HL-60 (cell line): Measurements from ENCODE around the gene MCL1.
"Not testable (repeated sequence)": the region's sequence is repeated elsewhere in the genome, so short reads cannot be mapped to it uniquely, and the experiment has no call there.

Experiments
- DNase-seq, 2 experiments: peaks; one replicate each; pipeline ENCODE4 v3.0.0-alpha.2; 2010 to 2020; ENCODE audit warnings: low read depth in 1 of 2, low spot score in 1 of 2
- H3K27ac ChIP-seq: fragments of 250-450 bp; sonication (Bioruptor Pico); replicated peaks from 2 replicates; pipeline ENCODE4 v1.5.1; 2020; ENCODE audit warnings: mild to moderate bottlenecking, moderate library complexity
- H3K27me3 ChIP-seq: fragments of 250-450 bp; sonication (Bioruptor Pico); 2 replicates; pipeline ENCODE4 v1.5.1; 2021; ENCODE audit warnings: mild to moderate bottlenecking, moderate library complexity; ENCODE audit not compliant: insufficient read depth, poor library complexity, severe bottlenecking
- H3K4me3 ChIP-seq: replicated peaks from 2 replicates; pipeline ENCODE4 v1.5.1; 2011; ENCODE audit warnings: mild to moderate bottlenecking, control low read depth, low read length; ENCODE audit not compliant: insufficient read depth
- GABPA ChIP-seq: IDR thresholded peaks from 2 replicates; pipeline ENCODE4 v1.6.1; 2012; ENCODE audit warnings: low read depth
- POLR2AphosphoS5 ChIP-seq: IDR thresholded peaks from 2 replicates; pipeline ENCODE4 v1.6.1; 2012; ENCODE audit warnings: low read depth
- SPI1 ChIP-seq: IDR thresholded peaks from 2 replicates; pipeline ENCODE4 v1.6.1; 2012; ENCODE audit warnings: low read depth, mild to moderate bottlenecking, borderline replicate concordance
- TF ChIP-seq, protein P1 (sequence below): IDR thresholded peaks from 2 replicates; pipeline ENCODE4 v1.6.1; 2012; ENCODE audit warnings: low read depth; ENCODE audit not compliant: insufficient replicate concordance
- TF ChIP-seq, protein P2 (sequence below): IDR thresholded peaks from one replicate; pipeline ENCODE4 v1.5.1; 2011; ENCODE audit warnings: low read length, control low read depth, inconsistent platforms; ENCODE audit not compliant: insufficient read depth

MCL1 gene

GRCh38 chr1:150609732-150610131 is 30.3 kb upstream of the MCL1 start:
- H3K4me3 ChIP-seq: no peak overlapping the region
- DNase-seq: no peak
- TF ChIP-seq SPI1: no peak
- no peak for TF ChIP-seq GABPA
- no peak for TF ChIP-seq POLR2AphosphoS5
- TF ChIP-seq, protein P1, sequence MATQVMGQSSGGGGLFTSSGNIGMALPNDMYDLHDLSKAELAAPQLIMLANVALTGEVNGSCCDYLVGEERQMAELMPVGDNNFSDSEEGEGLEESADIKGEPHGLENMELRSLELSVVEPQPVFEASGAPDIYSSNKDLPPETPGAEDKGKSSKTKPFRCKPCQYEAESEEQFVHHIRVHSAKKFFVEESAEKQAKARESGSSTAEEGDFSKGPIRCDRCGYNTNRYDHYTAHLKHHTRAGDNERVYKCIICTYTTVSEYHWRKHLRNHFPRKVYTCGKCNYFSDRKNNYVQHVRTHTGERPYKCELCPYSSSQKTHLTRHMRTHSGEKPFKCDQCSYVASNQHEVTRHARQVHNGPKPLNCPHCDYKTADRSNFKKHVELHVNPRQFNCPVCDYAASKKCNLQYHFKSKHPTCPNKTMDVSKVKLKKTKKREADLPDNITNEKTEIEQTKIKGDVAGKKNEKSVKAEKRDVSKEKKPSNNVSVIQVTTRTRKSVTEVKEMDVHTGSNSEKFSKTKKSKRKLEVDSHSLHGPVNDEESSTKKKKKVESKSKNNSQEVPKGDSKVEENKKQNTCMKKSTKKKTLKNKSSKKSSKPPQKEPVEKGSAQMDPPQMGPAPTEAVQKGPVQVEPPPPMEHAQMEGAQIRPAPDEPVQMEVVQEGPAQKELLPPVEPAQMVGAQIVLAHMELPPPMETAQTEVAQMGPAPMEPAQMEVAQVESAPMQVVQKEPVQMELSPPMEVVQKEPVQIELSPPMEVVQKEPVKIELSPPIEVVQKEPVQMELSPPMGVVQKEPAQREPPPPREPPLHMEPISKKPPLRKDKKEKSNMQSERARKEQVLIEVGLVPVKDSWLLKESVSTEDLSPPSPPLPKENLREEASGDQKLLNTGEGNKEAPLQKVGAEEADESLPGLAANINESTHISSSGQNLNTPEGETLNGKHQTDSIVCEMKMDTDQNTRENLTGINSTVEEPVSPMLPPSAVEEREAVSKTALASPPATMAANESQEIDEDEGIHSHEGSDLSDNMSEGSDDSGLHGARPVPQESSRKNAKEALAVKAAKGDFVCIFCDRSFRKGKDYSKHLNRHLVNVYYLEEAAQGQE: no peak
- TF ChIP-seq, protein P2, sequence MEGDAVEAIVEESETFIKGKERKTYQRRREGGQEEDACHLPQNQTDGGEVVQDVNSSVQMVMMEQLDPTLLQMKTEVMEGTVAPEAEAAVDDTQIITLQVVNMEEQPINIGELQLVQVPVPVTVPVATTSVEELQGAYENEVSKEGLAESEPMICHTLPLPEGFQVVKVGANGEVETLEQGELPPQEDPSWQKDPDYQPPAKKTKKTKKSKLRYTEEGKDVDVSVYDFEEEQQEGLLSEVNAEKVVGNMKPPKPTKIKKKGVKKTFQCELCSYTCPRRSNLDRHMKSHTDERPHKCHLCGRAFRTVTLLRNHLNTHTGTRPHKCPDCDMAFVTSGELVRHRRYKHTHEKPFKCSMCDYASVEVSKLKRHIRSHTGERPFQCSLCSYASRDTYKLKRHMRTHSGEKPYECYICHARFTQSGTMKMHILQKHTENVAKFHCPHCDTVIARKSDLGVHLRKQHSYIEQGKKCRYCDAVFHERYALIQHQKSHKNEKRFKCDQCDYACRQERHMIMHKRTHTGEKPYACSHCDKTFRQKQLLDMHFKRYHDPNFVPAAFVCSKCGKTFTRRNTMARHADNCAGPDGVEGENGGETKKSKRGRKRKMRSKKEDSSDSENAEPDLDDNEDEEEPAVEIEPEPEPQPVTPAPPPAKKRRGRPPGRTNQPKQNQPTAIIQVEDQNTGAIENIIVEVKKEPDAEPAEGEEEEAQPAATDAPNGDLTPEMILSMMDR: no peak
- H3K27ac ChIP-seq: peak overlapping the region; percentile 95
- H3K27me3 ChIP-seq: no peaks in the 10 kb centered on the region

DNA sequence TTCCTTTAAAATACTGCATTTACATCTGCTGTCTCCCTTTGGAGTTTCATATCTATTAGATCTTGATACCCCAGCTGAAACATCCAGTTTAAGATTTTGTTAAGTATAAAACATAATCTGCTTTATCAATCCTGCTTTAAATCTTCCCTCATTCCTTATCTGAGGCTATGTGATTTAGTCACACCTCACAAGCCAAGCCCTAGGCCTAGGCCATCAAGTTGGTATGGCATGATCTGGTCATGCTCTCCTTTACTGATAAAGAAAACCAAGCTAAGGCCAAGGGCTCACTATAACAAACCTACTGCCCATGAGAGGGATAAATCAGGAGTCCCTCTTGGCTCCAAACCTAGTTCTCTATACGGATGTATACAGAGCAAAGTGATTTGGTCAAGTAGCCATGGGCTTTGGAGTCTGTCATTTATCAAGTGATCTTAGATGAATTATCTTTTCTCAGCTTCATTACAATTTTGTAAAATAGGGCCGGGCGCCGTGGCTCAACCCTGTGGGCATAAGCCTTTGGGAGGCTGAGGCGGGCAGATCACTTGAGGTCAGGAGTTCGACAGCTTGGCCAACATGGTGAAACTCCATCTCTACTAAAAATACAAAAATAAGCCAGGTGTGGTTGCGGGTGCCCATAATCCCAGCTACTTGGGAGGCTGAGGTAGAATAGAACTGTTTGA is 27.2 kb upstream of the MCL1 start:
- no peak for TF ChIP-seq SPI1
- TF ChIP-seq GABPA: no peak
- TF ChIP-seq, protein P2: no peak
- TF ChIP-seq, protein P1: no peak
- no peak for TF ChIP-seq POLR2AphosphoS5
- H3K4me3 ChIP-seq: no peak overlapping the region
- DNase-seq: no peak
- H3K27me3 ChIP-seq: no peaks in the 10 kb centered on the region
- H3K27ac ChIP-seq: no peak overlapping the region

- not testable (repeated sequence) for H3K27ac ChIP-seq, DNase-seq, H3K27me3 ChIP-seq, H3K4me3 ChIP-seq
Measured at GRCh38 chr1:150605451-150605731, 26.0 kb upstream of the MCL1 start.

- peak overlapping the region; percentile 36; the same call in 1 of the 2 replicates for H3K27ac ChIP-seq
- TF ChIP-seq, protein P2: no peak
- TF ChIP-seq SPI1: no peak
- H3K27me3 ChIP-seq: no peaks in the 10 kb centered on the region
- H3K4me3 ChIP-seq: no peak overlapping the region
- DNase-seq: no peak
Measured at GRCh38 chr1:150604226-150604588, 24.8 kb upstream of the MCL1 start.
